ENCODE data around the gene AKNA.

Gene AKNA

GRCh38 chr9:114303977-114304376, 83.8 kb downstream of the AKNA start:
- no peak for DNase-seq (ENCODE audit: low spot score)

GRCh38 chr9:114303571-114303970, 84.2 kb downstream of the AKNA start:
- no peak for DNase-seq (ENCODE audit: low spot score)

GRCh38 chr9:114302727-114303126, 85.1 kb downstream of the AKNA start:
- no peak for DNase-seq (ENCODE audit: low spot score)

- DNase-seq (ENCODE audit: low spot score): no peak
These were observed 85.8 kb downstream of the AKNA start for GRCh38 chr9:114301798-114302565.

- no peak for DNase-seq (ENCODE audit: low spot score)
These were observed 86.7 kb downstream of the AKNA start for GRCh38 chr9:114300846-114301797.

GRCh38 chr9:114300153-114300845, 87.5 kb downstream of the AKNA start:
- DNase-seq (ENCODE audit: low spot score): no peak

GRCh38 chr9:114299286-114300152, 88.3 kb downstream of the AKNA start:
- DNase-seq (ENCODE audit: low spot score): no peak

- DNase-seq (ENCODE audit: low spot score): no peak
These were observed 91.4 kb downstream of the AKNA start for GRCh38 chr9:114296338-114296737.

GRCh38 chr9:114294664-114295063, 93.1 kb downstream of the AKNA start:
- no peak for DNase-seq (ENCODE audit: low spot score)

- no peak for DNase-seq (ENCODE audit: low spot score)
These were observed 95.7 kb downstream of the AKNA start for GRCh38 chr9:114291886-114292590.

- peak; percentile 72 for DNase-seq (ENCODE audit: low spot score)
These were observed 96.7 kb downstream of the AKNA start for GRCh38 chr9:114291064-114291474.

- no peak for DNase-seq (ENCODE audit: low spot score)
These were observed 97.2 kb downstream of the AKNA start for GRCh38 chr9:114290561-114290986.

- no peak for DNase-seq (ENCODE audit: low spot score)
These were observed 98.0 kb downstream of the AKNA start for GRCh38 chr9:114289571-114290481.

- no peak for DNase-seq (ENCODE audit: low spot score)
These were observed 98.7 kb downstream of the AKNA start for GRCh38 chr9:114289106-114289505.

- DNase-seq (ENCODE audit: low spot score): no peak
These were observed 99.3 kb downstream of the AKNA start for GRCh38 chr9:114288193-114289091.

GRCh38 chr9:114287763-114288192, 100.0 kb downstream of the AKNA start:
- no peak for DNase-seq (ENCODE audit: low spot score)

GRCh38 chr9:114287001-114287762, 100.6 kb downstream of the AKNA start:
- no peak for DNase-seq (ENCODE audit: low spot score)

All from RKO (cell line).